ENCODE data around the gene CIRBP.

Gene CIRBP

DNA sequence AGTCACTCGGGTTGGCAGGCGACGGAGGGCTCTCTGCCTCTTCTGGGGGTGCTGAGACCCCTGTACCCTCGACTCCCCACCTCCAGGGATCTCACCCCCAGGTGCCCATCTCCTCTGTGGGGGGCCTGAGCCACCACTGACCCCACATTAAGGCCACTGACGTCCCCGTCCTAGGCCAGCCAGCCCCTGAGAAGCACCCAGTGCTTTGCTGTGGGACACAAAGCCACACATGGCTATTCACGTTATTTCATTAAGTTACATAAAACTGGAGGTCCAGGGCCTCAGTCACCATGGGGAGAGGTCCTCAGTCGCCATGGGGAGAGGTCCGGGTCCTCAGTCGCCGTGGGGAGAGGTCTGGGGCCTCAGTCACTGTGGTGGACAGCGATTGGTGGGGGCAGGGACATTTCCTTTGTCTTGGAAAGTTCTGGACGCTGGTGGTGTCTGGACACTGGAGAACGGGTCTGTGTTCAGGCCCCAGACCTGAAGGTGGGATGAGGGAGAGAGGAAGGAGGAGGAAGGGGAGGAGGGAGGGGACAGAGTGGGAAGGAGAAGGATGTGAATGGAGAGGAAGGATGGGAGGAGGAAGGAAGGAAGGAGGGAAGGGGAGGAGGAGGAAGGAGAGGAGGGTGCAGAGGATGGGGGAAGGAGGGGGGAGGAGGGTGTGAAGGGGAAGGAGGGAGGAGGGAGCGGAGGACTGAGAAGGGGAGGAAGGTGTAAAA lies 12.6 kb downstream of the CIRBP start:
- DNase-seq = no peak

DNA sequence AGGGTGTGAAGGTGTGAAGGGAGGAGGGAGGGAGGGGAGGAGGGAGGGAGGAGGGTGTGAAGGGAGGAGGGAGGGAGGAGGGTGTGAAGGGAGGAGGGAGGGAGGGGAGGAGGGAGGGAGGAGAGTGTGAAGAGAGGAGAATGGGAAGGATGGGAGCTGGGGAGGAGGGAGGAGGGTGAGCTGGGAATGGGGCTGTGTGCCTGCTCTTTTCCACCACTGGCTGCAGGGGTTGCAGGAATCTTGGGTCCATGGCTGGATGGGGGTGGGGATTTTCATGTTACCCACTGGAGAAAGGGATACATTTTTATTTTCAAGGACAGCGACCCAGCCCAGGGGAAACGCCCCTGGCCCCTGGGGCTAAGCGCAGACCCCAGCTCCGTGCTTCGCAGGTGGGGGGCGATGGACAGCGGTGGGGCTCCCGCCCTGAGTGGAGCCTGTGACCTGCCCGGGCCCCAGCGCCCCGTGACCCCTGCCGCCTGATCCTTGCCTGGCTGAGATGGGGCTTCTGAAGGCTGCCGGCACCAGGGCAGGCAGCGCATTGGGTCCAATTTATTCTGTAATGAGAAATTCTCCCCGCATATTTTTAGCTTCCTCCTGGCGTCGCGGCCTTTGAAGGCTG lies 13.6 kb downstream of the CIRBP start:
- no peak for DNase-seq

DNA sequence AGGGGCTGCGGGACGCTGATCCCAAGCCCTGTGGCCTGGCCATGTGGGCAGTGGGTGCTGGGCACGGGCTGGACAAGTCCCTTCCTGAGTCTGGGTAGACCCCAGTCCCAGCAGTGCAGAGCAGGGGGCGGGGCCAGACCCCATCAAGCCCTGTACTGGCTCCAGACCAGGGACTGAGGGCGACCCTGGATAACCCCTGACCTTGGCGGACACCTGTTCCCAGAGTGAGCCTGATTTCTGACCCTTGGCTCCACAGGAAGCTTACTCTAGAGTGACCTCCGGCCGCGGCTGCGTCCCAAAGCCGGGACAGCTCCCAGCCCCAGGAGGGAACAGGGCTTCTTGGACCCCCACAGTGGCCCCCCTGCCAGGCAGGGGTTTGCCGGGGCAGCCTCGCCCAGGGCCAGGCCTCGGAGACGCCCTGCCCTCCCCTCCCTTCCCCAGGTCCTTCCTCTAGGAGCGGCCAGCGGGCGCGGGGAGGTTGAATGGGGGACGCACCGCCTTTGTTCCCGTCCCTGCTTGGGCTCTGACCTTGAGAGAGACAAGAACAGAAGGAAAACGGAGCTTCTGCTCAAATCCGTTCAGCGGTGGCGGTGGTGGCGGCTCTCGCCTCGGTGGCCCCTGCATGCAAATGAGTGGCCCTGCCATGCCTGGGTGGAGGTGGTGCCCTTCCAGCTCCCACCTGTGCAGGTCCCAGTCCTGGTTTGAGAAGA lies 14.2 kb downstream of the CIRBP start:
- DNase-seq = no peak

DNA sequence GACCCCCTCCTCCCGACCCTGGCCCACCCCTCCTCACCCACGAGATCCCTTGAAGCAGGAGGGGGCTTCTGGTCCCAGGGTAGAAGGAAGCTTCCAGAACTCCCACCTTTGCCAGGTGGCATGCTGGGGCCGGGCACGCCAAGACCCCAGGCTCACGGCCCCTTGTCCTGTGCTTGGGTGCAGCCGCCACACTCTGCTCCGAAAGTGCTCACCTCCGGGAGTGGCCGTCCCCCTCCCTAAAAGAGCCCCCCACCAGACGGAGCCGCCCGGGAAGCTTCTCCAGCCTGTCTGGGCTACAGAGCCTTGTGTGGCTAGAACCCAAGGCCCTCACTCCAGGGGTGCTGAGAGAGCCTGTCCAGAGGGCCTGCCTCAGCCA lies 14.8 kb downstream of the CIRBP start:
- DNase-seq = no peak

DNA sequence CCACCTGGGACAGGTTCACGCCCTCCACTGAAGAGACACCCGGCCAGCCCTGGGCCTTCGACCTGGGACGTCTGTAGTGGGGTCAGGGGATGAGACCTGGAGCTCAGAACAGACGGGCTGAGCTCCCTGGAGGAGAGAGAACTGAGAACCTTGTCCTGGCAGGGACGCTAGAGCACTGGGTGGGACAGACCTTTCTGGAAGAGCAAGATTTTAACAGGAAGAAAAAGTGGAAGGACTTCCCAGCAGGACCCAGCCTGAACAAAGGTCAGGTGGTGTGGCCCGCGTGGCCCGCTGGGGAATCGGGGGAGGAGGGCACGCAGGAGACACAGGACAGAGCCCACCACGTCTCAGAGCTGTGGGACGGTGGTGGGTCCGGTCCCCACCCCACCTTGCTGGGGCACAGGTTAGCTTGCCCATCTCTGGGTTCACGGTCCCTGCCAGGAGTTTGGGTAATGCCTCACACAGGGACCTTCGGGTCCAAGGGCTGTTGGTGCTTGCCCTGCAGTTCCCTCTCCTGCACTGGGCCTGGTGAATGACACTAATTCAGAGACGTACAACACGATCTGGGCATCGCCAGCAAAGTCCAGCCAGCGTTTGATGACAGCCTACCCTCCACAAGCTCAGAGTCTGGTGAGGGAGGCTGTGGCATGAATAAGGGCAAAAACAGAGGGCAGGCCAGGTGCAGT lies 15.3 kb downstream of the CIRBP start:
- no peak for DNase-seq

DNA sequence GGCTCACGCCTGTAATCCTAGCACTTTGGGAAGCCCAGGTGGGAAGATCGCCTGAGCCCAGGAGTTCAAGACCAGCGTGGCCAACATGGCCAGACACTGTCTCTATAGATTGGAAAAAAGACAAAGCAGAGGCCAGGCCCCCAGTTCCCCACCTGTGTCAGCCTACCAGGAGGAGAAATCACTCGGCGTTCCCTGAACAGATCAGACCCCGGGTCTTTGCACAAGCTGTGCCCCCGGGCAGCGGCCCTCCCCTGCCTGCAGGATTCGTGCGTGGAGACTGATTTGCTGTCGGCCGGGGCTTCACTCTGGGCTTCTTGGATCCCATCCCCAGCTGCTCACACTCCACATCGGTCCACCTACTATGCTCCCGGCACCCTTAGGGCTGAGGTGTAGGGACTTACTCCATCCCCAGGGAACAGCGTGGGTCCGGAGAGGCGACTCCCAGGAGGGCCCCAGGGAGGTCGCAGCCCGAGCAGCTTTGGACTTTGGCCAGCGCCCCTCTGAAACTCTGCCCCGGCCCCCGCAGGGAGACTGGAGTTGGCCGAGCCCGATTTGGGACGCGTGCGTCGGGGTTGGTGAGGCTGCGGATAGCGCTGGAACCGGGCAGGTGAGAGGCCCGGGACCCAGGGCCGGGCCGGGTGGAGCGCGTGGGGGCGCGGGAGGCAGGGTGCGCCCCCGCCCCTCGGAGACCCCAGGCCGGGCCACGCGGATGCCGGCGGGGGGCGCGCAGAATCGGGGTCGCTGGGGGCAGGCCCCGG lies 16.0 kb downstream of the CIRBP start:
- no peak for DNase-seq

DNA sequence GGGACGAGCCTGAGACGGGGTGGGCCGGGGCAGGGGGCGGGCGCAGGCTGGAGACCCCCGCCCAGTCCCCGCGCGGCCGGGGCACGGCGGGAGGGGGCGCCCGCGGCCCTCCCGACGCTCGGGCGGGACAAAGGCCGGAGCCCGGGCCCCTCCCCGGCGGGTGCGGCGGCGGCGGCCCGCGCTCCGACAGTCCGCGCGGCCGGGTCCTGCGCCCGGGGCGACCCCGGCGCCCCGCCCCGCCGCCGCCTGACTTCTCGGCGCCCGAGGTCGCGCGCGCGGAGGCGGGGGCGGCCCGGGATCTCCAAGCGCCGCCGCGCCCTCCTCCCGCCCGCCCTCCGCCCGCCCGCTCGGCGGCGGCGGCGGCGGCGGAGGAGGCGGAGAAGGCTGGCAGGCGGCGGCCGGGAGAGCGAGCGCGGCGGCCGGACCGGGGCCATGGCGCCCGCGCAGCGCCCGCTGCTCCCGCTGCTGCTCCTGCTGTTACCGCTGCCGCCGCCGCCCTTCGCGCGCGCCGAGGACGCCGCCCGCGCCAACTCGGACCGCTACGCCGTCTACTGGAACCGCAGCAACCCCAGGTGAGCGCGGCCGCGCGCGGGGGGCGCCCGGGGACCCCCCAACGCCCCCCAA lies 16.7 kb downstream of the CIRBP start, which contains the start of gene EFNA2:
Gene EFNA2, plus strand, starts transcription at position 137 of the 624 bp plus-strand sequence. Its CDS starts 296 bp downstream, at position 433.
- no peak for DNase-seq

DNA sequence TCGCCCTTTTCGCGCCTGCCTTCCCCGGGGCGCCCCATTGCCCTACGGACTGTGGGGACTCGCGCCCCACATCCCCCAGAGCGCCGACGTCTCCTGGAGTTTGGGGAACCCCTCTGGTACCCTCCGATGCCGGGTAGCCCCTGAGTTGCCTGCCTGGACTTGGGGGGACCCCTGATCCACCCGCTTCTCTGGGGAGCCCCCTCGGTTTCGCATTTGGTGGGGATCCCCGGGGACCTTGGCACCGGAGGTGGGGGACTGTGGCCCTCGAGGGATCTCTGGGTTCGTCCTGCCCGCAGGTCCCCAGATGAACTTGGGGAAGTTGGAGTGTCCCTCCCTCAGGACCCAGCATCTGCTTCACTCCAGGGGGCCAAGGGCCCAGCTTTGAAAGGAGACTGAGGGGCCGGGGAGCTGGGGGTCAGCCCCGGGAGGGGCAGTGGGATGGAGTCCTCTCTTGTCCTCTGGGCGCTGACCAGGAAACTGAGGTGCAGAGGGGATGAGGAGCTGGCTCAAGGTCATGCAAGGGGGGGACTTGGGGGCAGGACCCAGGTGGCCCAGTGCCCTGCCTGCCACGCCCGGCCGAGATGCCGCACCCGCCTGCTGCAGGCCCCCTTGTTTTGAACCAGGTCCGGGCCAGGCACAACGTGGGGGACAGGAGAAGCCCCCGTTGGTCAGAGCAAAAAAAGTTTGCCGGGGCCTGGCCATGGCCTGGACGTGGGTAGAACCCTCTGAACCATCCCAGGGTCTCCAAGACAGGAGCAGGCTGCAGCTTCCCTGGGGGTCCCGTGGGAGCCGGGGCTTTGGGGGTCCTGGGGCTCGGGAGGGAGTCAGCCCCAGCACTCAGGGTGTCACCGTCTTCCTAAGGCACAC lies 17.6 kb downstream of the CIRBP start:
- DNase-seq = no peak

DNA sequence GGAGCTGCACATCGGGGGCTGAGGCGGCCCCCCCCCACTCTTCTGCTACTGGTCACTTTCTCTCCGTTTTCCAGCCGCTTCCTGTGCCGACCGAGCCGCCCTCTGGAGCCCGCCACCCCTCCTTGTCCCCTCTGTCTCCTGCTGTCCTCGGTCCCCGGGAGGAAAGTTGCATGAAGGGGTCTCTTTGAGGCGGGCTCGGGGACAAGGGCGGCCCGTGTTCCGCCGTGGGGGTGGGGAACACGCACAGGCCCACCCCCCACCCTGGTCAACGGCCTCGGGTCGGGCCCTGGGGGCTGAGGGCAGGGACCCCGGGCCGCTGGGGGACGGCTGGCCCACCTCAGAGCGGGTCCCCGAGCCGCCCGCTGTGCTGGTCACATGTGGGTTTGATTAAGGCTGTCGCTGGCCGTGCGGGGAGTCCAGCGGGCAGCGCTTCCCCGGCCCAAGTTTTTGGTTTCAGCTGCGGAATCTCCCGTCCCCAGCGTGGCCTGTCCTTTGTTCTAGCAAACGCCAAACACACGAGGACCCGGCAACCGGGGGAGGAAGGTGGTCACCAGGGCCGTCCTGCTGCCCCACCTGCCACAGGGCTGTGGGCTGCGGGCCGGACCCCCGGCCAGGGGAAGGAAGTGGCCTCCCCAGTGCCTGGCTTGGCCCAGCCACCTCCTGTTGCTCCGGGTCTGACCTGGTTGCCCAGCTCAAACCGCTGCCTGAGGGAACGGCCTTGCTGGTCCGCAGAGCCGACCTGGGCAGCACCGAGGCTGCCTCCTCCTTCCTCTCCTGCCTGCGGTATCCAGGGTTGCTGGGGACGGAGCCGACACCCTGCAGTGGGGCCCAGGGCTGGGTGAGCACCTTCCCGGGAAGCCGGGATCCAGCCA lies 18.5 kb downstream of the CIRBP start:
- DNase-seq = no peak

DNA sequence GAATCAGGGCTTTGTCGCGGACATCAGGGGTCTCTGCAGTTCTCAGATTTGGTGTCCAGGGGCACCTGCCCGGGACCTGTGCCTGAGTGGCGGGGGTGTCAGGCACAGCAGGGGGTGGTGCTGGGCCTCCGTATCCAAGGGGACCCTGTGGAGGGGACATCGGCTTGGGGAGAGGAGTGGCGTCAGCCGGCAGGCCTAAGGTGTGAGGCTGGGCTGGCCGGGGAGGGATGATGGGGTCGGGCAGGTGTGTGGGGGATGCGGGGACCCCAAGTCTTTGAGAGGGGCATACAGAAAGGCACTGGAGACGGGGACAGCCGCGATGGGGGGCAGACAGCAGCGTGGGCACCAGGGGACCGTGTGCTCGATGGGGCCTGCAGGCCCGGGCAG lies 19.1 kb downstream of the CIRBP start:
- DNase-seq = no peak

DNA sequence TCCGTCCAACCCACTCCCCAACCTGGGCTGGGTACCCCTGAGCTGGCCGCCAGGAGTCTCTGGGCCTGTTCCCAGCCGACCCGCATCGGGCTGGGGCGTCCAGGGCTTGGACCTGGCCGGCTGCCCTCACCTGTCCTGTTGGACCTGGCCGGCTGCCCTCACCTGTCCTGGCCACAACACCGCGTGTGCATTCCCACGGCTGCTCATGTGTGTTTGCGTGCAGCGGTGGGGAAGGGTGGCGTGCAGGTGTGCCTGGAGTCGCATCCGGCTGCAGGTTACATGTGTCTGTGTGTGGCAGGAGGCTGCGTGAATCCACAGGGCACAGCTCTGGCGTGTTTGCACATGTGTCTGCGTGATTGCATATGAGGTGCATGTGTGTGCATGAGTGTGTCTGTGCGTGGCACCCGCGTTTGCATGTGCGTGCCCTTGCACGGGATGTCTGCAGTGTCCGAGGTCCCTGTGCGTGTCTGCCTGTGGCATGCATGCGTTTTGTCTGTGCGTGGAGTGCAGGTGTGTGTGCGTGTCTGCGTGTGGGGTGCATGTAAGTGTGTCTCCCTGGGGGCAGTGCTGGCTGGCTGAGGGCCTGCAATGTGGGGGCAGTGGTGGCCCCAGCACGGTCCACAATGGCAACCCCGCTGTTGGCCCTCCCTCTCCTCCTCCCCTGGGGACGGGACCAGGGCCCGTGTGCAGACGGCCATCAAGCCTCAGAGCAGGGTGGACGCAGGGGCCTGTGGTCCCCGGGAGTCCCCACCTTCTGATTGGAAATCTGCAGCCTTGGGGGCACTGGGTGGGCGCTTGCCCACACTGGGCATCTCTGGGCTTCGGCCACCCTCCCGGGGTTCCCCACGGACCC lies 19.9 kb downstream of the CIRBP start:
- DNase-seq = no peak

DNA sequence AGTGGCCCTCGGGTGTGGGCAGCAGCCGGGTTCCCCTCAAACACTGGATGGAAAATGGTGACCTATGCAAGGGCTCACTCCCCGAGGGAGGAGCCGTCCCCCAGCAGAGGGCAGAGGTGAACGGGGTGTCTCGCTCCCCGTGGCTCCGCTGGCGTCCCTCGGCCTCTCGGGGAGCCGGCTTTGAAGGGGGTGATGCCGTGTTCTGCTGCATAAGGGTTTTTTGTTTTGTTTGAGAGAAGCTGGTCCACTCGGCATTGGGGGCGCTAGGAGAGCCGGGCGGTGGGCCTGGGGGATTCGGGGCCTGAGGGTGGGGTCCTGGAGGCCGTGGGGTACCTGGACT lies 20.5 kb downstream of the CIRBP start:
- DNase-seq = no peak

DNA sequence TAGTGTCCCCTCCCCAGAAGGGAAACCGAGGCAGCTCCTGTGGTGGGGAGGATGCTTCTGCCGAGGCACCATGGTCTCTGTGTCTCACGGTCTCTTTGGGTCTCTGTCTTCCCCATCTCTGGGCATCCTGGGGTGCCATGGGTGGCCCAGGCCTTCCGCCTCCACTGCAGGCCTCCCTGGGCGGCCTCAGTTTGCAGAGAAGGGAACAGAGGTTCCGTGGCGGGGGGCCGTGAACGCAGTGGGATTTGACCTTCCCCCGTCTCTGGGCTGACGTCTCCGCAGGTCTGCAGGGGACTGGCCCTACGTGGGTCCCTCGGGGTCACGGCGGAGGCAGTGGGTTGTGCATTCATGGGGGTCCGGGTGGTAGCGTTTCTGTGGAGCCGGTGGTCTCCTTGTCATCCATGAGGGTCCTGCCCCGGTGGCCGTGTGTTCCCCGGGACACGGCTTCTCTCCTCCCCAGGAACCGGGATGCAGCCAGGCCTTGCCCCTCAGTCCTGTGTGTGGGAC lies 21.1 kb downstream of the CIRBP start:
- DNase-seq = no peak

DNA sequence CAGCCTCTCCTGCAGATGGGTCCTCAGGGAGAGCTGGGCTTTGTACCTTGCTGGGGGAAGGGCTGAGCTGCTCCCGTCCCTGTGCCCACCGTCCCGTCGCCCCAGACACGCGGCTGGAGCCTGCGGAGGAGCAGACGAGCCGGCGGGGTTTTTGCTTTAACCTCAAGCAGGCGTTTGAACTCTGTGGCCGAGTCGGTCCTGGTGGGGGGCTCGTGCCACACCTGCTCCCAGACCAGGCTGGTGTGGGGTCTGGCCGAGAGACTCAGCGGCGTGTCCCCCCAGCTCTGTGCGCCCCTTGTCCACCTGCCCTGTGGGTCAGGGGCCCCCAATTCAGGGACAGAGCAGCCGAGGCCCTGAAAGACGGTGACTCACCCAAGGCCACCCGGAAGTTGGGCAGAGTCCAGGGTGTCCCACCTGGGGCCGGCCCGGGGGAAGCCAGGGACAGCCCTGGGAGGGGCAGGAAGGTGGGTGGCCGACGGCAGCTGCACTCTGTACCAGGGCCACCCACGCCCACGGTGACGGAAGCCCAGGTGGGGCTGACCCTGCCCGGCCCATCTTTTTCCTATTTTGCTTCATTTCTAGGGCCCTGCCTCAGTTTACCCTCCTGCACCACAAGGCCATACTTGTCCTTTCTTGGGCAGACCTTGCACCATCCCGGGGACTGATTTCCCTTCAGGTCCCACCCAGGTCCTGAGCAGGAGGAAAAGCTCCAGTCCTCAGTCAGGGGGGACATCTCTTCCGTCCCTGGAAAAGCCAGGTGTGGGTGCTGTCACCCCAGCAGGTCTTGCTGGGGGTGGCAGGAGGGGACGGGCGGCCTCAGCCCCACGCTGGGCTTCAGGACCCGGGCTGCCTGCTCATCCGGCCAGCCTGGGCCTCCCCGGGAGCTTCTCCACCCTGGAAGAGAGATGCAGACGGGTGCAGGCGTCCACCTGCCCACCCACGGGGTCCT lies 21.8 kb downstream of the CIRBP start:
- no peak for DNase-seq

DNA sequence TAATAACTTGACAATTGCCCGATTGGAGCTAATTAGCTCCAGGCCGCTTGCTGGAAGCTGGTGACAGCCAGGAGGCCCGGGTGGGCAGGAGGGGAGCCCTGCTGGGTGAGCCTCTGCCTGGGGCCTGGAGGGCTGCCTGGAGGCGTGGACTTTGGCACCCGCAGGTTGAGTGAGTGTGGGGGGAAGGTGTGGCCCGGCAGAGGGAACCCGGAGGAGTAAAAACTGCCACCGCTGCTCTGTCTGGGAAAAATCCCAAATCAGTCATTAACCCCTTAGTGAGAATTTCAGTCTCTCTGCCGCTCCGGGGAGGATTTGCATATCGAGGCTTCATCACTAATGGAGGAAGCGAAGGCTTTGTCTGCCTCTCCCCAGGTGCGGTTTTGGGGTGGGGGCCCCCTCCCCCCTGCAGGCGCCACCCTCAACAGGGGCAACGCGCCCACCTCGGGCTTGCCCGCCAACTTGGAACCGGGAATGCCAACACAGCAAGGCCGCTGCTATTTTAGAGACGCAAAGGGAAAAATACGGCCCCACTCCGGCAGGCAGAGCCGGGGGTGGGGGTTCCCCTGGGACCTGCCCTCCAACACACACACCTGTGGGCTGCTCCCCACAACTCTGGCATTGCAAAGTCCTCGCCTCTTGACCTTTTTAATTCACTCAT lies 22.8 kb downstream of the CIRBP start:
- DNase-seq = no peak

DNA sequence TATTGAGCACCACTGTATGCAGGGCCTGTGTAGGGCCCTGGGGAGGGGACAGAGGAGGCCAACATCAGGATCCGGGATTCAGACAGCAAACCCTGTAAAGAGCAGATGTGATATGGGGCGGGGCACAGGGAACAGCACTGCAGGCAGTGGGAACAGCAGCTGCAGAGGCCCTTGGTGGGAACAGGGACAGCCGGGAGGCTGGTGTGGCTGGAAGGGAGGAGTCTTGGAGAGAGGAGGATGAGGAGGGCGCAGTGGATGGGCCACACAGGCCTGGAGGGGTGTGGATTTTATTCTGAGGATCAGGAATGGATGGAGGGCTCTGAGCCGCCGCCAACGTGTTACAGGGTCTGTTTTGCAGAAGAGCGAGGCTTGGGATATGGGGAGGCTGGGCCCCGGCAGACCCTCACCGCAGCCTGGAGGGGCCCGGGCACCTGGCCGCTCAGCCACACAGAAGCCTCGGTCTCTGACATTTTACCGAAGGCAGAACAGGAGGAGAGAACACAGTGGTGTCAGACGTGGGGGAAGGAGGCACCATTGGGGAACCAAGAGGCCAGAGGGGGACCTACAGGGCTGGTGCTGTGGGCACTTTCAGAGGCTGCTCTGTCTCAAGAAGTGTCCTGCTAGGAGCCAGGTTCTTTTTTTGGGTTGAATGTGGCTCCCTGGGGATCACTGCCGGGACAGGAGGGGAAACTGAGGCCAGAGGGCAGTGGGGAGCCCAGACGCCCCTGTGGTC lies 23.5 kb downstream of the CIRBP start:
- no peak for DNase-seq

Data from activated gamma-delta T cell (primary cell).